WTC11 (cell line): Measurements from ENCODE around the gene STARD9. TPM values are rescaled to one million over a fixed set of nuclear protein-coding genes. Genes with fewer than 3 reads are reported as not detected.

ENCODE experiments used
- ATAC-seq: fragments of 200-7000 bp; cut with Tn5 transposase; 2 replicates; pipeline ENCODE4 v1.10.0; 2021; ENCODE audit warnings: mild to moderate bottlenecking, moderate library complexity
- CTCF ChIA-PET: fragments of 300-600 bp; sonication (Branson Sonifier 250); formaldehyde crosslinking; loops from one replicate; lab custom pipeline; 2021; ENCODE audit warnings: antibody characterized with exemption; lab: Charles Lee
- POLR2A ChIA-PET: fragments of 350-600 bp; sonication (Branson Sonifier 250); formaldehyde crosslinking; loops from one replicate; lab custom pipeline; 2021; ENCODE audit warnings: antibody characterized with exemption; lab: Charles Lee
- DNase-seq: peaks from one replicate; pipeline ENCODE4 v3.0.0; 2021; ENCODE audit warnings: low spot score
- H3K27ac Mint-ChIP-seq: 2 replicates; pipeline ENCODE4 v1.8.0; 2021; ENCODE audit warnings: mixed read lengths
- H3K27me3 Mint-ChIP-seq: 2 replicates; pipeline ENCODE4 v1.8.0; 2021; ENCODE audit warnings: low read depth, mild to moderate bottlenecking, moderate library complexity, mixed read lengths
- H3K36me3 Mint-ChIP-seq: 2 replicates; pipeline ENCODE4 v1.8.0; 2021; ENCODE audit warnings: mixed read lengths
- H3K4me1 Mint-ChIP-seq: 2 replicates; pipeline ENCODE4 v1.8.0; 2022; ENCODE audit warnings: mixed read lengths
- H3K4me3 Mint-ChIP-seq: 2 replicates; pipeline ENCODE4 v1.8.0; 2021; ENCODE audit warnings: mild to moderate bottlenecking, moderate library complexity, mixed read lengths
- H3K9me3 Mint-ChIP-seq: 2 replicates; pipeline ENCODE4 v1.8.0; 2021; ENCODE audit warnings: mixed read lengths
- CREB1 ChIP-seq: sonication (generic); formaldehyde crosslinking; IDR thresholded peaks from 2 replicates; pipeline ENCODE4 v1.8.0; 2023; ENCODE audit warnings: mild to moderate bottlenecking, missing genetic modification reagents
- CREM ChIP-seq: sonication (generic); formaldehyde crosslinking; IDR thresholded peaks from 2 replicates; pipeline ENCODE4 v1.8.1; 2022; ENCODE audit warnings: mild to moderate bottlenecking, missing genetic modification reagents, moderate library complexity
- E2F5 ChIP-seq: sonication (generic); formaldehyde crosslinking; IDR thresholded peaks from 2 replicates; pipeline ENCODE4 v1.8.1; 2022; ENCODE audit warnings: mild to moderate bottlenecking, moderate library complexity, missing genetic modification reagents
- ESRRA ChIP-seq: sonication (generic); formaldehyde crosslinking; IDR thresholded peaks from 2 replicates; pipeline ENCODE4 v1.8.1; 2022; ENCODE audit warnings: mild to moderate bottlenecking, missing genetic modification reagents, borderline replicate concordance
- ETV6 ChIP-seq: sonication (generic); formaldehyde crosslinking; IDR thresholded peaks from 2 replicates; pipeline ENCODE4 v1.8.1; 2022; ENCODE audit warnings: mild to moderate bottlenecking, missing genetic modification reagents
- FOXP1 ChIP-seq: sonication (generic); formaldehyde crosslinking; IDR thresholded peaks from 2 replicates; pipeline ENCODE4 v1.8.0; 2022; ENCODE audit warnings: missing genetic modification reagents, mild to moderate bottlenecking, moderate library complexity, borderline replicate concordance
- GRHL2 ChIP-seq: fragments of 250-450 bp; sonication (Bioruptor Pico); IDR thresholded peaks from 2 replicates; pipeline ENCODE4 v1.8.0; 2022; ENCODE audit warnings: mild to moderate bottlenecking, moderate library complexity; ENCODE audit not compliant: insufficient replicate concordance, severe bottlenecking
- GTF2I ChIP-seq: fragments of 250-450 bp; sonication (Bioruptor Pico); conservative IDR thresholded peaks from 2 replicates; pipeline ENCODE4 v1.4.0; 2021; ENCODE audit warnings: mild to moderate bottlenecking
- JAZF1 ChIP-seq: fragments of 250-450 bp; sonication (Bioruptor Pico); IDR thresholded peaks from 2 replicates; pipeline ENCODE4 v1.9.0; 2021; ENCODE audit warnings: moderate library complexity, mild to moderate bottlenecking, inconsistent platforms
- KAT7 ChIP-seq: sonication (generic); formaldehyde crosslinking; IDR thresholded peaks from 2 replicates; pipeline ENCODE4 v1.8.1; 2023; ENCODE audit warnings: missing genetic modification reagents, mild to moderate bottlenecking, borderline replicate concordance
- NFATC4 ChIP-seq: fragments of 250-450 bp; sonication (Bioruptor Pico); IDR thresholded peaks from 2 replicates; pipeline ENCODE4 v1.9.0; 2021; ENCODE audit warnings: mild to moderate bottlenecking
- NFE2L1 ChIP-seq: sonication (generic); formaldehyde crosslinking; IDR thresholded peaks from 2 replicates; pipeline ENCODE4 v1.8.1; 2023; ENCODE audit warnings: missing genetic modification reagents
- NR1H2 ChIP-seq: sonication (generic); formaldehyde crosslinking; IDR thresholded peaks from 2 replicates; pipeline ENCODE4 v1.9.0; 2021; ENCODE audit warnings: mild to moderate bottlenecking, moderate library complexity, missing genetic modification reagents
- PRDM15 ChIP-seq: sonication (generic); formaldehyde crosslinking; IDR thresholded peaks from 2 replicates; pipeline ENCODE4 v1.8.0; 2022; ENCODE audit warnings: missing genetic modification reagents
- STAT6 ChIP-seq: sonication (generic); formaldehyde crosslinking; conservative IDR thresholded peaks from 2 replicates; pipeline ENCODE4 v1.8.1; 2023; ENCODE audit warnings: mild to moderate bottlenecking, low read depth, missing genetic modification reagents, moderate library complexity
- TCF7 ChIP-seq: sonication (generic); formaldehyde crosslinking; IDR thresholded peaks from 2 replicates; pipeline ENCODE4 v1.8.0; 2022; ENCODE audit warnings: mild to moderate bottlenecking, low read depth, missing genetic modification reagents, moderate library complexity
- ZNF232 ChIP-seq: sonication (generic); formaldehyde crosslinking; IDR thresholded peaks from 2 replicates; pipeline ENCODE4 v1.8.0; 2022; ENCODE audit warnings: mild to moderate bottlenecking, missing genetic modification reagents
- ZNF396 ChIP-seq: fragments of 250-450 bp; sonication (Bioruptor Pico); IDR thresholded peaks from 2 replicates; pipeline ENCODE4 v1.8.0; 2021; ENCODE audit warnings: mild to moderate bottlenecking, moderate library complexity, borderline replicate concordance
- ZNF416 ChIP-seq: fragments of 250-450 bp; sonication (Bioruptor Pico); IDR thresholded peaks from 2 replicates; pipeline ENCODE4 v1.9.0; 2021; ENCODE audit warnings: mild to moderate bottlenecking, inconsistent platforms
- total RNA-seq: library from RNA; stranded (reverse); gene quantifications from 3 replicates; pipeline ENCODE4 v1.2.3, GENCODE V29; 2021
- TF ChIP-seq, protein P1 (sequence below): fragments of 250-450 bp; sonication (Bioruptor Pico); IDR thresholded peaks from 2 replicates; pipeline ENCODE4 v2.1.2; 2022; ENCODE audit warnings: mild to moderate bottlenecking, moderate library complexity
- TF ChIP-seq, protein P2 (sequence below): sonication (generic); formaldehyde crosslinking; IDR thresholded peaks from 2 replicates; pipeline ENCODE4 v1.8.0; 2022; ENCODE audit warnings: mild to moderate bottlenecking, missing genetic modification reagents
- TF ChIP-seq, protein P3 (sequence below): sonication (generic); formaldehyde crosslinking; IDR thresholded peaks from 2 replicates; pipeline ENCODE4 v1.8.0; 2022; ENCODE audit warnings: mild to moderate bottlenecking, missing genetic modification reagents

The STARD9 gene
- total RNA-seq, 1 experiment from 2014 or later, result 5.7 TPM

DNA sequence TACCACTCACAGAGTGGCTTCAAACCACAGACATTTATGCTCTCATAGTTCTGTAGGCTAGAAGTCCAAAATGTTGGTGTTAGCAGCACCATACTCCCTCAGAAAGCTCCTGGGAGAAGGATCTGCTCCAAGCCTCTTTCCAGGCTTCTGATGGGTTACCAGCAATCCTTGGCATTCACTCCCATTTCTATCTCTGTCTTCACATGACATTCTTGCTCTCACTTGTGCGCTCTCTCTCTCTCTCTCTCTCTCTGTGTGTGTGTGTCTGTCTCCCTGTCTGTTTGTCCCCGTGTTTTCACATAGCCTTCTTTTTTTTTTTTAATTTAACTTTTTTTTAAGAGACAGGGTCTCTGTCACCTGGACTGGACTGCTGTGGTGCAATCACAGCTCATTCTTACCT, 135.3 kb downstream of the STARD9 start (continued):
- TF ChIP-seq GRHL2 (CRISPR knock-in tag) (no peak), STAT6 (CRISPR knock-in tag) (no peak), CREB1 (CRISPR knock-in tag) (no peak), ZNF416 (CRISPR knock-in tag) (no peak), GTF2I (CRISPR knock-in tag) (no peak), ZNF396 (CRISPR knock-in tag) (no peak), CREM (no peak), ESRRA (no peak), ZNF232 (no peak), E2F5 (CRISPR knock-in tag) (no peak), NFATC4 (CRISPR knock-in tag) (no peak), TCF7 (CRISPR knock-in tag) (no peak)
- TF ChIP-seq, protein P1, sequence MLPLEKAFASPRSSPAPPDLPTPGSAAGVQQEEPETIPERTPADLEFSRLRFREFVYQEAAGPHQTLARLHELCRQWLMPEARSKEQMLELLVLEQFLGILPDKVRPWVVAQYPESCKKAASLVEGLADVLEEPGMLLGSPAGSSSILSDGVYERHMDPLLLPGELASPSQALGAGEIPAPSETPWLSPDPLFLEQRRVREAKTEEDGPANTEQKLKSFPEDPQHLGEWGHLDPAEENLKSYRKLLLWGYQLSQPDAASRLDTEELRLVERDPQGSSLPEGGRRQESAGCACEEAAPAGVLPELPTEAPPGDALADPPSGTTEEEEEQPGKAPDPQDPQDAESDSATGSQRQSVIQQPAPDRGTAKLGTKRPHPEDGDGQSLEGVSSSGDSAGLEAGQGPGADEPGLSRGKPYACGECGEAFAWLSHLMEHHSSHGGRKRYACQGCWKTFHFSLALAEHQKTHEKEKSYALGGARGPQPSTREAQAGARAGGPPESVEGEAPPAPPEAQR, result no peak

DNA sequence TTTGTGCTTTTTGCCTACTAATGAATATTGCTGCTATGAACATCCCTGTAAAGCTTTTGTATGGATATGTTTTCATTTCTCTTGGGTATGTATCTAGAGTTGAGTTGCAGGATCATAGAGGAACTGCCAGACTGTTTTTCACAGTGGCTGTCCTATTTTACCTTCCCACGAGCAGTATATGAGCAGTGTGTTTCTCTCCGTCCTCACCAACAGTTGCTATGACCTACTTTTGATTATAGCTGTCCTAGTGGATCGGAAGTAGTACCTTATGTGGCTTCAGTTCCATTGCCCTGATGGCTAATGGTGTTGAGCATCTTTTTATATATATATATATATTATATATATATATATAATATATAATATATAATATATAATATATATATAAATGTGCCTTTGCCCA, 136.3 kb downstream of the STARD9 start:
- Mint-ChIP-seq H3K36me3 (no peaks in the 10 kb centered on the region), H3K27me3 (no peaks in the 10 kb centered on the region), H3K4me1 (no peaks in the 10 kb centered on the region), H3K27ac (no peak overlapping the region), H3K4me3 (no peak overlapping the region), H3K9me3 (no peaks in the 10 kb centered on the region)
- POLR2A ChIA-PET, result no interaction called here
- CTCF ChIA-PET, result interaction anchor here (1.3 to 1.4 kb wide), 2 partner anchors 11 to 215 kb away, joined by 4 to 5 read pairs; no protein-coding TSS in a partner anchor
- no peak for ATAC-seq
- no peak for DNase-seq
- TF ChIP-seq NFE2L1 (CRISPR knock-in tag) (no peak), STAT6 (CRISPR knock-in tag) (no peak), FOXP1 (CRISPR knock-in tag) (no peak), KAT7 (CRISPR knock-in tag) (no peak), E2F5 (CRISPR knock-in tag) (no peak), ETV6 (CRISPR knock-in tag) (no peak), NR1H2 (CRISPR knock-in tag) (no peak), JAZF1 (CRISPR knock-in tag) (no peak), PRDM15 (CRISPR knock-in tag) (no peak)
- TF ChIP-seq, protein P2, sequence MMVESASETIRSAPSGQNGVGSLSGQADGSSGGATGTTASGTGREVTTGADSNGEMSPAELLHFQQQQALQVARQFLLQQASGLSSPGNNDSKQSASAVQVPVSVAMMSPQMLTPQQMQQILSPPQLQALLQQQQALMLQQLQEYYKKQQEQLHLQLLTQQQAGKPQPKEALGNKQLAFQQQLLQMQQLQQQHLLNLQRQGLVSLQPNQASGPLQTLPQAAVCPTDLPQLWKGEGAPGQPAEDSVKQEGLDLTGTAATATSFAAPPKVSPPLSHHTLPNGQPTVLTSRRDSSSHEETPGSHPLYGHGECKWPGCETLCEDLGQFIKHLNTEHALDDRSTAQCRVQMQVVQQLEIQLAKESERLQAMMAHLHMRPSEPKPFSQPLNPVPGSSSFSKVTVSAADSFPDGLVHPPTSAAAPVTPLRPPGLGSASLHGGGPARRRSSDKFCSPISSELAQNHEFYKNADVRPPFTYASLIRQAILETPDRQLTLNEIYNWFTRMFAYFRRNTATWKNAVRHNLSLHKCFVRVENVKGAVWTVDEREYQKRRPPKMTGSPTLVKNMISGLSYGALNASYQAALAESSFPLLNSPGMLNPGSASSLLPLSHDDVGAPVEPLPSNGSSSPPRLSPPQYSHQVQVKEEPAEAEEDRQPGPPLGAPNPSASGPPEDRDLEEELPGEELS (CRISPR knock-in tag), result no peak
- TF ChIP-seq, protein P3, sequence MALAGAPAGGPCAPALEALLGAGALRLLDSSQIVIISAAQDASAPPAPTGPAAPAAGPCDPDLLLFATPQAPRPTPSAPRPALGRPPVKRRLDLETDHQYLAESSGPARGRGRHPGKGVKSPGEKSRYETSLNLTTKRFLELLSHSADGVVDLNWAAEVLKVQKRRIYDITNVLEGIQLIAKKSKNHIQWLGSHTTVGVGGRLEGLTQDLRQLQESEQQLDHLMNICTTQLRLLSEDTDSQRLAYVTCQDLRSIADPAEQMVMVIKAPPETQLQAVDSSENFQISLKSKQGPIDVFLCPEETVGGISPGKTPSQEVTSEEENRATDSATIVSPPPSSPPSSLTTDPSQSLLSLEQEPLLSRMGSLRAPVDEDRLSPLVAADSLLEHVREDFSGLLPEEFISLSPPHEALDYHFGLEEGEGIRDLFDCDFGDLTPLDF (CRISPR knock-in tag), result no peak
